Measurements from ENCODE around the gene P2RY12.

Gene P2RY12

GRCh38 chr3:151362751-151363174, 21.8 kb downstream of the P2RY12 start:
- no peak overlapping the region for H3K27ac ChIP-seq
- POLR2A ChIA-PET (ENCODE audit: low non-redundant PET): no interaction called here
- TF ChIP-seq CTCF (conservative IDR thresholded peaks at IDR 0.05; ENCODE audit: low read depth): no peak
- no peak for DNase-seq (ENCODE audit: low spot score)
- CTCF ChIA-PET: no interaction called here

- H3K27ac ChIP-seq: no peak overlapping the region
- TF ChIP-seq CTCF (conservative IDR thresholded peaks at IDR 0.05; ENCODE audit: low read depth): no peak
- ChIA-PET POLR2A (ENCODE audit: low non-redundant PET) (no interaction called here), CTCF (no interaction called here)
- no peak for DNase-seq (ENCODE audit: low spot score)
Measured at GRCh38 chr3:151357463-151357850, 27.1 kb downstream of the P2RY12 start.

- H3K27ac ChIP-seq: no peak overlapping the region
- DNase-seq (ENCODE audit: low spot score): no peak
- CTCF ChIA-PET: no interaction called here
- no peak for TF ChIP-seq CTCF (conservative IDR thresholded peaks at IDR 0.05; ENCODE audit: low read depth)
- POLR2A ChIA-PET (ENCODE audit: low non-redundant PET): no interaction called here
Measured at GRCh38 chr3:151356794-151357462, 27.6 kb downstream of the P2RY12 start.

- no peak overlapping the region for H3K27ac ChIP-seq
- TF ChIP-seq CTCF (conservative IDR thresholded peaks at IDR 0.05; ENCODE audit: low read depth): no peak
- ChIA-PET POLR2A (ENCODE audit: low non-redundant PET) (no interaction called here), CTCF (no interaction called here)
- no peak for DNase-seq (ENCODE audit: low spot score)
Measured at GRCh38 chr3:151351648-151352047, 32.9 kb downstream of the P2RY12 start.

GRCh38 chr3:151351219-151351618, 33.3 kb downstream of the P2RY12 start:
- DNase-seq (ENCODE audit: low spot score): no peak
- CTCF ChIA-PET: no interaction called here

GRCh38 chr3:151350656-151351055, 33.9 kb downstream of the P2RY12 start:
- TF ChIP-seq CTCF (conservative IDR thresholded peaks at IDR 0.05; ENCODE audit: low read depth): no peak
- no peak overlapping the region for H3K27ac ChIP-seq
- CTCF ChIA-PET: no interaction called here
- no peak for DNase-seq (ENCODE audit: low spot score)
- POLR2A ChIA-PET (ENCODE audit: low non-redundant PET): no interaction called here

More at GRCh38 chr3:151351219-151351618, 33.3 kb downstream of the P2RY12 start:
- TF ChIP-seq CTCF (conservative IDR thresholded peaks at IDR 0.05; ENCODE audit: low read depth): no peak
- H3K27ac ChIP-seq: no peak overlapping the region
- POLR2A ChIA-PET (ENCODE audit: low non-redundant PET): no interaction called here

All from RWPE1 (cell line).